BLaER1 (cell line): ENCODE measurements around the gene NTRK2.
A peak's percentile ranks its signal among the peaks of the same experiment; 100 is the strongest.

Experiments used
- H3K27ac ChIP-seq: shearing (Covaris generic); formaldehyde crosslinking; 2 replicates; pipeline ENCODE4 v1.8.1; 2022
- H3K27me3 ChIP-seq: shearing (Covaris generic); formaldehyde crosslinking; 2 replicates; pipeline ENCODE4 v1.8.1; 2022
- H3K36me3 ChIP-seq: shearing (Covaris generic); formaldehyde crosslinking; 2 replicates; pipeline ENCODE4 v1.8.1; 2022
- H3K4me1 ChIP-seq: shearing (Covaris generic); formaldehyde crosslinking; 2 replicates; pipeline ENCODE4 v1.8.1; 2022
- H3K4me2 ChIP-seq: shearing (Covaris generic); formaldehyde crosslinking; 2 replicates; pipeline ENCODE4 v1.8.1; 2022
- H3K4me3 ChIP-seq: shearing (Covaris generic); formaldehyde crosslinking; 2 replicates; pipeline ENCODE4 v1.8.1; 2022
- H3K9ac ChIP-seq: shearing (Covaris generic); formaldehyde crosslinking; 2 replicates; pipeline ENCODE4 v1.8.1; 2022
- H3K9me3 ChIP-seq: shearing (Covaris generic); formaldehyde crosslinking; 2 replicates; pipeline ENCODE4 v1.8.1; 2022
- H4K20me1 ChIP-seq: shearing (Covaris generic); formaldehyde crosslinking; 2 replicates; pipeline ENCODE4 v1.8.1; 2022
- Cebpa-rat ChIP-seq: shearing (Covaris generic); IDR thresholded peaks from 2 replicates; pipeline ENCODE4 v1.8.1; 2022

Gene NTRK2

GRCh38 chr9:84761137-84761808 is 91.7 kb downstream of the NTRK2 start:
- 0 out of 2 replicates have a peak overlapping the region, but pooled peaks have one; percentile 32 for H3K4me3 ChIP-seq
- H3K27ac ChIP-seq, result peak overlapping the region; percentile 45
- no peaks in the 10 kb centered on the region for H4K20me1 ChIP-seq
- no peak overlapping the region for H3K9ac ChIP-seq
- peaks cover 24% of the 10 kb centered on the region for H3K9me3 ChIP-seq
- no peaks in the 10 kb centered on the region for H3K27me3 ChIP-seq
- peak overlapping the region; percentile 65 for H3K4me2 ChIP-seq
- TF ChIP-seq Cebpa-rat, result no peak
- no peaks in the 10 kb centered on the region for H3K36me3 ChIP-seq
- H3K4me1 ChIP-seq, result peaks cover 19% of the 10 kb centered on the region

- H3K27me3 ChIP-seq, result no peaks in the 10 kb centered on the region
These were observed 103.0 kb downstream of the NTRK2 start for GRCh38 chr9:84772511-84772910.

GRCh38 chr9:84773022-84773421 is 103.5 kb downstream of the NTRK2 start:
- H3K4me1 ChIP-seq, result no peaks in the 10 kb centered on the region
- no peaks in the 10 kb centered on the region for H3K9me3 ChIP-seq
- no peak overlapping the region for H3K27ac ChIP-seq
- no peak for TF ChIP-seq Cebpa-rat
- H3K4me3 ChIP-seq, result no peak overlapping the region
- no peak overlapping the region for H3K9ac ChIP-seq
- no peaks in the 10 kb centered on the region for H3K27me3 ChIP-seq
- H4K20me1 ChIP-seq, result no peaks in the 10 kb centered on the region
- no peaks in the 10 kb centered on the region for H3K36me3 ChIP-seq
- H3K4me2 ChIP-seq, result no peak overlapping the region

More at GRCh38 chr9:84772511-84772910, 103.0 kb downstream of the NTRK2 start:
- Histone ChIP-seq H3K36me3 (no peaks in the 10 kb centered on the region), H3K4me1 (no peaks in the 10 kb centered on the region), H3K4me2 (no peak overlapping the region), H3K9me3 (no peaks in the 10 kb centered on the region), H3K9ac (no peak overlapping the region), H3K4me3 (no peak overlapping the region), H3K27ac (no peak overlapping the region), H4K20me1 (no peaks in the 10 kb centered on the region)
- no peak for TF ChIP-seq Cebpa-rat

- no peaks in the 10 kb centered on the region for H4K20me1 ChIP-seq
- TF ChIP-seq Cebpa-rat, result no peak
- no peaks in the 10 kb centered on the region for H3K4me1 ChIP-seq
- no peak overlapping the region for H3K4me3 ChIP-seq
- H3K36me3 ChIP-seq, result no peaks in the 10 kb centered on the region
- no peak overlapping the region for H3K4me2 ChIP-seq
- no peak overlapping the region for H3K9ac ChIP-seq
- H3K9me3 ChIP-seq, result no peaks in the 10 kb centered on the region
- H3K27me3 ChIP-seq, result no peaks in the 10 kb centered on the region
- H3K27ac ChIP-seq, result no peak overlapping the region
These were observed 105.6 kb downstream of the NTRK2 start for GRCh38 chr9:84775056-84775643.

GRCh38 chr9:84778570-84778969 is 109.0 kb downstream of the NTRK2 start:
- Histone ChIP-seq H3K4me2 (no peak overlapping the region), H3K9me3 (no peaks in the 10 kb centered on the region), H3K9ac (no peak overlapping the region), H3K36me3 (no peaks in the 10 kb centered on the region), H3K27me3 (no peaks in the 10 kb centered on the region), H3K4me1 (no peaks in the 10 kb centered on the region), H3K4me3 (no peak overlapping the region), H3K27ac (no peak overlapping the region), H4K20me1 (no peaks in the 10 kb centered on the region)
- TF ChIP-seq Cebpa-rat, result no peak

GRCh38 chr9:84779883-84780282 is 110.4 kb downstream of the NTRK2 start:
- no peaks in the 10 kb centered on the region for H3K4me1 ChIP-seq
- H3K27ac ChIP-seq, result no peak overlapping the region
- H3K4me2 ChIP-seq, result no peak overlapping the region
- no peaks in the 10 kb centered on the region for H3K27me3 ChIP-seq
- no peaks in the 10 kb centered on the region for H3K9me3 ChIP-seq
- no peaks in the 10 kb centered on the region for H3K36me3 ChIP-seq
- no peaks in the 10 kb centered on the region for H4K20me1 ChIP-seq
- no peak for TF ChIP-seq Cebpa-rat
- no peak overlapping the region for H3K9ac ChIP-seq
- no peak overlapping the region for H3K4me3 ChIP-seq

- Histone ChIP-seq H4K20me1 (no peaks in the 10 kb centered on the region), H3K4me3 (no peak overlapping the region), H3K9ac (no peak overlapping the region), H3K27ac (no peak overlapping the region), H3K9me3 (no peaks in the 10 kb centered on the region), H3K4me1 (no peaks in the 10 kb centered on the region), H3K27me3 (no peaks in the 10 kb centered on the region), H3K36me3 (no peaks in the 10 kb centered on the region), H3K4me2 (no peak overlapping the region)
- no peak for TF ChIP-seq Cebpa-rat
These were observed 110.9 kb downstream of the NTRK2 start for GRCh38 chr9:84780385-84780784.

GRCh38 chr9:84781458-84781857 is 111.9 kb downstream of the NTRK2 start:
- no peak overlapping the region for H3K4me2 ChIP-seq

GRCh38 chr9:84781931-84782866 is 112.7 kb downstream of the NTRK2 start:
- Histone ChIP-seq H3K4me1 (no peaks in the 10 kb centered on the region), H3K27ac (no peak overlapping the region), H4K20me1 (no peaks in the 10 kb centered on the region), H3K4me3 (no peak overlapping the region), H3K36me3 (no peaks in the 10 kb centered on the region), H3K9ac (no peak overlapping the region), H3K27me3 (no peaks in the 10 kb centered on the region), H3K9me3 (no peaks in the 10 kb centered on the region), H3K4me2 (no peak overlapping the region)
- no peak for TF ChIP-seq Cebpa-rat

More at GRCh38 chr9:84781458-84781857, 111.9 kb downstream of the NTRK2 start:
- no peak overlapping the region for H3K9ac ChIP-seq
- no peak for TF ChIP-seq Cebpa-rat
- no peak overlapping the region for H3K27ac ChIP-seq
- H3K27me3 ChIP-seq, result no peaks in the 10 kb centered on the region
- H3K4me1 ChIP-seq, result no peaks in the 10 kb centered on the region
- H3K36me3 ChIP-seq, result no peaks in the 10 kb centered on the region
- no peaks in the 10 kb centered on the region for H3K9me3 ChIP-seq
- no peaks in the 10 kb centered on the region for H4K20me1 ChIP-seq
- H3K4me3 ChIP-seq, result no peak overlapping the region
